NCI-H2171 treated with DMSO at 0.1 percent for 48 hours (cell line): ENCODE data around the gene C11orf24.
"Not testable (repeated sequence)": the region's sequence is repeated elsewhere in the genome, so short reads cannot be mapped to it uniquely, and the experiment has no call there.

Experiments
- DNase-seq: peaks from one replicate; lab custom pipeline; 2025; lab: John Stamatoyannopoulos, UW

Gene C11orf24

GRCh38 chr11:68299517-68299879 lies 27.7 kb upstream of the C11orf24 start:
- not testable (repeated sequence) for DNase-seq

GRCh38 chr11:68298659-68299516 lies 27.1 kb upstream of the C11orf24 start:
- no peak for DNase-seq

GRCh38 chr11:68297812-68298658 lies 26.3 kb upstream of the C11orf24 start:
- DNase-seq = peak; percentile 3

- no peak for DNase-seq
These were observed 25.7 kb upstream of the C11orf24 start for GRCh38 chr11:68297494-68297811.

- DNase-seq = no peak
These were observed 25.2 kb upstream of the C11orf24 start for GRCh38 chr11:68297052-68297378.

- DNase-seq = no peak
These were observed 24.7 kb upstream of the C11orf24 start for GRCh38 chr11:68296344-68297051.

GRCh38 chr11:68295940-68296339 lies 24.2 kb upstream of the C11orf24 start:
- no peak for DNase-seq

- DNase-seq = no peak
These were observed 23.5 kb upstream of the C11orf24 start for GRCh38 chr11:68295271-68295670.

GRCh38 chr11:68293708-68294107 lies 21.9 kb upstream of the C11orf24 start:
- DNase-seq = no peak

- no peak for DNase-seq
These were observed 17.7 kb upstream of the C11orf24 start for GRCh38 chr11:68289456-68289855.

- no peak for DNase-seq
These were observed 15.6 kb upstream of the C11orf24 start for GRCh38 chr11:68287419-68287818.

- not testable (repeated sequence) for DNase-seq
These were observed 12.8 kb upstream of the C11orf24 start for GRCh38 chr11:68284588-68284987.

- DNase-seq = no peak
These were observed 11.1 kb upstream of the C11orf24 start for GRCh38 chr11:68282861-68283230.

- DNase-seq = no peak
These were observed 10.5 kb upstream of the C11orf24 start for GRCh38 chr11:68282141-68282860.

GRCh38 chr11:68279676-68280075 lies 7.9 kb upstream of the C11orf24 start:
- no peak for DNase-seq

- DNase-seq = no peak
These were observed 5.1 kb upstream of the C11orf24 start for GRCh38 chr11:68276861-68277260.

- no peak for DNase-seq
These were observed 4.1 kb upstream of the C11orf24 start for GRCh38 chr11:68275721-68276507.

- DNase-seq = no peak
These were observed 2.5 kb upstream of the C11orf24 start for GRCh38 chr11:68274306-68274705.

GRCh38 chr11:68273026-68273738 lies 1.4 kb upstream of the C11orf24 start:
- DNase-seq = no peak

- peak; percentile 81 for DNase-seq
These were observed 571 bp downstream of the C11orf24 start for GRCh38 chr11:68271023-68271780.
